ENCODE results near the gene IER5. TPM values are rescaled to one million over a fixed set of nuclear protein-coding genes. Genes with fewer than 3 reads are reported as not detected.
A peak's percentile ranks its signal among the peaks of the same experiment; 100 is the strongest.

The IER5 gene
- total and polyA plus RNA-seq, 9 of the 15 experiments (the other 6 are each of a cell fraction or from before 2014, with no cell fraction given) = 2.4 to 32.1 (median 12.0) TPM

GRCh38 chr1:181089017-181089675 is 646 bp downstream of the IER5 start:
- FAIRE-seq = no peak
- Histone ChIP-seq H3K27ac (ENCODE audit: extremely low read depth, low read depth, low read length) (peak overlapping the region; percentile 82), H3K9ac (ENCODE audit: insufficient read depth in 1 of 2, low read depth in 2 of 2, low read length in 2 of 2) (peak overlapping the region; percentile 83 to 95), H3K79me2 (ENCODE audit: control insufficient read depth, insufficient read depth, low read length) (peaks cover 51% of the 10 kb centered on the region), H3K9me3 (replicated peaks; ENCODE audit: control insufficient read depth, insufficient read depth, low read depth, low read length) (no peaks in the 10 kb centered on the region), H4K20me1 (replicated peaks; ENCODE audit: control insufficient read depth, insufficient read depth, low read length) (peaks cover 35% of the 10 kb centered on the region), H3K4me3 (peak overlapping the region; percentile 84), H3K4me2 (ENCODE audit: insufficient read depth, low read length) (peak overlapping the region; percentile 88), H2AFZ (ENCODE audit: low read depth, low read length) (no peak overlapping the region; the same call in 1 of the 2 replicates), H3K9me1 (ENCODE audit: control insufficient read depth, insufficient read depth, low read length) (no peaks in the 10 kb centered on the region), H3K36me3 (ENCODE audit: control insufficient read depth, insufficient read depth, low read length) (peaks cover 32% of the 10 kb centered on the region), H3K4me1 (replicated peaks in 1 of 2; ENCODE audit: control insufficient read depth in 2 of 2, insufficient read depth in 2 of 2, low read length in 2 of 2) (peaks cover 21 to 37% of the 10 kb centered on the region in 2 experiments), H3K27me3 (ENCODE audit: control insufficient read depth in 2 of 2, insufficient read depth in 2 of 2, low read length in 2 of 2) (no peaks in the 10 kb centered on the region)
- under 1% methylated on average over 65 of the region's 97 CpGs for WGBS (ENCODE audit: insufficient coverage, low coverage, missing lambda C conversion rate)
- intact Hi-C loops (cut with micrococcal nuclease) = loop anchor here (5.0 to 10.0 kb wide), 3 partner anchors 162 to 572 kb away; no protein-coding TSS in a partner anchor
- CTCF ChIA-PET (ENCODE audit: low intra/inter-chr PET ratio) = no interaction called here
- POLR2A ChIA-PET = interaction anchor here (0.6 to 10.3 kb wide), 31 partner anchors 9 to 966 kb away, joined by 3 to 257 read pairs (median 5); partner anchors contain the start of gene STX6
- peak; percentile 37 to 66 (median 58) for DNase-seq (ENCODE audit: extremely low read depth in 1 of 4, low spot score in 3 of 4)
- TSS peak; percentile 43 for BruUV-seq (replicated peaks)
- ATAC-seq = peak; percentile 1
- in situ Hi-C loops (cut with MboI) = no loop called here
- no peak for TF ChIP-seq GABPB1 (CRISPR knock-in tag; IDR thresholded peaks at IDR 0.05)
- TF ChIP-seq GATAD2B (IDR thresholded peaks at IDR 0.05; ENCODE audit: borderline replicate concordance) = peak; percentile 13; the same call in 1 of the 2 replicates
- TF ChIP-seq SRSF9 (IDR thresholded peaks at IDR 0.05; ENCODE audit: borderline replicate concordance, low read depth, low read length) = no peak
- TF ChIP-seq PHF8 (IDR thresholded peaks at IDR 0.05; ENCODE audit: borderline replicate concordance, low read length) = no peak
- no peak for TF ChIP-seq FOXA3 (CRISPR knock-in tag; conservative IDR thresholded peaks at IDR 0.05 in 1 of 2, IDR thresholded peaks at IDR 0.05 in 1 of 2)
- peak; percentile 7; the same call in 1 of the 2 replicates for TF ChIP-seq ATF4 (CRISPR knock-in tag; IDR thresholded peaks at IDR 0.05)
- TF ChIP-seq HDAC8 (tag; IDR thresholded peaks at IDR 0.05) = no peak
- TF ChIP-seq MEF2D (tag; conservative IDR thresholded peaks at IDR 0.05; ENCODE audit: low read depth) = no peak
- peak; percentile 69 for TF ChIP-seq RBBP5 (IDR thresholded peaks at IDR 0.05; ENCODE audit: borderline replicate concordance, insufficient read depth, low read length, poor library complexity, severe bottlenecking)
- no peak for TF ChIP-seq ZFP30 (CRISPR knock-in tag; IDR thresholded peaks at IDR 0.05; ENCODE audit: borderline replicate concordance)
- TF ChIP-seq ETS1 (conservative IDR thresholded peaks at IDR 0.05; ENCODE audit: control insufficient read depth, low read depth, low read length) = no peak
- no peak for TF ChIP-seq CBFB (CRISPR knock-in tag; IDR thresholded peaks at IDR 0.05)
- TF ChIP-seq BRF1 (IDR thresholded peaks at IDR 0.05; ENCODE audit: borderline replicate concordance, extremely low read depth, insufficient read length) = no peak
- no peak for TF ChIP-seq DEAF1 (CRISPR knock-in tag; IDR thresholded peaks at IDR 0.05)
- no peak for TF ChIP-seq KLF1 (tag; IDR thresholded peaks at IDR 0.05)
- TF ChIP-seq MCM3 (IDR thresholded peaks at IDR 0.05) = no peak
- TF ChIP-seq SPI1 (IDR thresholded peaks at IDR 0.05; ENCODE audit: borderline replicate concordance, low read depth, low read length) = no peak
- TF ChIP-seq NFE2L1 (tag; IDR thresholded peaks at IDR 0.05; ENCODE audit: borderline replicate concordance, low read depth) = no peak
- no peak for TF ChIP-seq RUNX1 (IDR thresholded peaks at IDR 0.05; ENCODE audit: low read depth)
